ENCODE measurements around the gene MANSC4. TPM values are rescaled to one million over a fixed set of nuclear protein-coding genes. Genes with fewer than 3 reads are reported as not detected.

Gene MANSC4
- total RNA-seq: not detected in 2 replicates

DNA sequence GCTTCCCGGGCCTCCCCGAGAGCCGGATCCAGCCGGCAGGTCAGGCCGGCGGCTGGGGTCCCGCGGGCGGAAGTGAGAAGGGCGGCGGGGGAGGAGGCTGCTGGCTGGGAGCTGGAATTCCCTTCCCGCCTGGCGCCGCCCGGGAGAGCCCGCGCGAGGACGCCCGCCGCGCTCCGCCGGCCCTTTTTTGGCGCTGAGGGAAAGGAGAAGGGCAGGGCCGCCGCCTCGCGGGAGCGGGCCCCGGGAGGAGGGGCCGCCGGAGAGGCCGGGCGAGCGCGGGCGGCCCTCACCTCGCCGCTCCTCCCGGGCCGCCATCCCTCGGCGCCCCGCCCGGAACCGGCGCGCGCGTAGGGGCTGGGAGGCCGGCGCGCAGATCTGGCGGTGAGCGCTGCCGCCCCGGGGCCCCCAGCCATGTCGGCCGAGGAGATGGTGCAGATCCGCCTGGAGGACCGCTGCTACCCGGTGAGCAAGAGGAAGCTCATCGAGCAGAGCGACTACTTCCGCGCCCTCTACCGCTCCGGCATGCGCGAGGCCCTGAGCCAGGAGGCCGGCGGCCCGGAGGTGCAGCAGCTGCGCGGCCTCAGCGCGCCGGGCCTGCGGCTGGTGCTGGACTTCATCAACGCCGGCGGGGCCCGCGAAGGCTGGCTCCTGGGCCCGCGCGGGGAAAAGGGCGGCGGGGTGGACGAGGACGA is at the start of gene MANSC4, which contains the start of gene KLHL42:
TSS of gene MANSC4 (minus strand) at position 317 of the 692 bp plus-strand sequence. CDS start 8,960 bp downstream, outside the sequence.
TSS of gene KLHL42 (plus strand) at position 314 of the 692 bp plus-strand sequence. CDS start at position 412, 98 bp downstream.

Other genes with a start within 250 kb of the MANSC4 start
- gene REP15, start 83.8 kb downstream of the MANSC4 start, total RNA-seq: 0.78 TPM in 1 of 2 replicates, not detected in the other
- gene MRPS35, start 69.4 kb downstream of the MANSC4 start, total RNA-seq: 56.3 and 61.6 TPM in 2 replicates
- gene KLHL42, start within 50 bp of the MANSC4 start, total RNA-seq: 12.4 and 14.0 TPM in 2 replicates
- gene PTHLH, start 192.5 kb upstream of the MANSC4 start, total RNA-seq: 287 and 327 TPM in 2 replicates

Data from airway epithelial cell (primary cell).